ENCODE measurements around the gene HCAR1.
"Not testable (repeated sequence)": the region's sequence is repeated elsewhere in the genome, so short reads cannot be mapped to it uniquely, and the experiment has no call there.

- not testable (repeated sequence) for TF ChIP-seq REST (IDR thresholded peaks at IDR 0.05; ENCODE audit: low read depth, low read length); POLR2AphosphoS5 (IDR thresholded peaks at IDR 0.05; ENCODE audit: low read depth, low read length); CTCF (IDR thresholded peaks at IDR 0.05); NRF1 (IDR thresholded peaks at IDR 0.05; ENCODE audit: low read depth, low read length); EP300 (IDR thresholded peaks at IDR 0.05; ENCODE audit: borderline replicate concordance in 1 of 2, low read depth in 1 of 2, low read length in 1 of 2); GABPA (IDR thresholded peaks at IDR 0.05; ENCODE audit: low read depth); JUND (IDR thresholded peaks at IDR 0.05); TCF12 (IDR thresholded peaks at IDR 0.05); ZBTB33 (IDR thresholded peaks at IDR 0.05; ENCODE audit: borderline replicate concordance, low read depth); USF1 (IDR thresholded peaks at IDR 0.05; ENCODE audit: borderline replicate concordance, low read depth); RCOR1 (IDR thresholded peaks at IDR 0.05; ENCODE audit: low read length); TAF1 (IDR thresholded peaks at IDR 0.05; ENCODE audit: borderline replicate concordance, low read depth, low read length); CHD2 (IDR thresholded peaks at IDR 0.05; ENCODE audit: low read length, partially characterized antibody)
These were observed 21.4 kb downstream of the HCAR1 start for GRCh38 chr12:122709287-122709686.
